ENCODE results near the gene DNM3.

Gene DNM3

GRCh38 chr1:172105230-172105629, 263.9 kb downstream of the DNM3 start:
- DNase-seq (ENCODE audit: low read depth, low spot score), result no peak

DNA sequence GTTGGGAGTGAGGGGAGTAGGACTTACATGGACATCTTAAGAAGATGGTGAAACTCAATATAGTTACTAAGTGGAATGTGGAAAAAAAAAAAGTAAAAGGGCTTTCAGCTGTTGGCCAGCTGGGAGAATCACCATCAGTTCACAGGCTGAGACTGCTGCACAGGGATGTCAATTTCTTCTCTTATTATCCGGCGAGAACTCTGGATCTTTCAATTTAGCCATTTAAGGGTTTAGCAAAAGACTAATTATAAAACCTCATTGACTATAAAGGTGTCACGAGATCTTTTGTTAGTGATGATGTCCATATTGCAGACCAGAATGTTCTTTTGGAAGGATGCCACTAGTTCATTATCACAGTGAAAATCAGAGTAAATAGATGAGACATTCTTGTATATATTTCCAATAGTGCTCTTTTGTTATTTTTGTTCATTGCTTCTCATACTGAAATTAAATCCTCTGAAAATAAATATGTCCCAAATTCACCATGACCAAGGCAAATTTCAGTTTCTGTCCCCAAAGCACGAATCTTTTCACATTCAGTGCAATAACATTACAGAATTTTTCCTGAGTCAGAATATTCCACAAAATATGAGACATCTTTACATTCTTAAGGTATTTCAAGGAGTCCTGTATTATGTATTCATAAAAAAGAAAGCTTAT, 266.1 kb downstream of the DNM3 start:
- no peak for DNase-seq (ENCODE audit: low read depth, low spot score)

GRCh38 chr1:172108161-172108893, 267.0 kb downstream of the DNM3 start:
- DNase-seq (ENCODE audit: low read depth, low spot score), result no peak

- no peak for DNase-seq (ENCODE audit: low read depth, low spot score)
Measured at GRCh38 chr1:172109359-172109758, 268.1 kb downstream of the DNM3 start.

DNA sequence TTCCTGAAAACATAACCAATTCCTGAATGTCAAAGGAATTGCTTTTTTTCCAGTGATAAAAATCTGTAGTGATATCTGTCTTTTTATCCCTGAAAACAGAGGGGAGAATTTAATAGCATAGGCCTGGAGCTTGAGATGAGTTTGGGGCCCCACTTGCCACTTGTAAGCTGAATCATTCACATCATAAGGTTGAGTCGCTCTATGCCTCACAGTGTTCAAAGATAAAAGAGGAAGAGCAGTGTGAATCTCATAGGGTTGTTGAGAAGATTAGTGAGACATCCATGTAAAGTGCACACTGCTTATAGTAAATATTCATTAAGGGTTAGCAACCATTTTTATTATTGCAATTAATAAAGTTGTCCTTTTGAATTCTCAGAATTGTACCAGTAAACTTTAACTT, 271.3 kb downstream of the DNM3 start:
- no peak for DNase-seq (ENCODE audit: low read depth, low spot score)

GRCh38 chr1:172117800-172118199, 276.5 kb downstream of the DNM3 start:
- no peak for DNase-seq (ENCODE audit: low read depth, low spot score)

- no peak for DNase-seq (ENCODE audit: low read depth, low spot score)
Measured at GRCh38 chr1:172118618-172119017, 277.3 kb downstream of the DNM3 start.

- no peak for DNase-seq (ENCODE audit: low read depth, low spot score)
Measured at GRCh38 chr1:172119184-172119583, 277.9 kb downstream of the DNM3 start.

- DNase-seq (ENCODE audit: low read depth, low spot score), result no peak
Measured at GRCh38 chr1:172120381-172120780, 279.1 kb downstream of the DNM3 start.

GRCh38 chr1:172121081-172121717, 279.9 kb downstream of the DNM3 start:
- DNase-seq (ENCODE audit: low read depth, low spot score), result no peak

DNA sequence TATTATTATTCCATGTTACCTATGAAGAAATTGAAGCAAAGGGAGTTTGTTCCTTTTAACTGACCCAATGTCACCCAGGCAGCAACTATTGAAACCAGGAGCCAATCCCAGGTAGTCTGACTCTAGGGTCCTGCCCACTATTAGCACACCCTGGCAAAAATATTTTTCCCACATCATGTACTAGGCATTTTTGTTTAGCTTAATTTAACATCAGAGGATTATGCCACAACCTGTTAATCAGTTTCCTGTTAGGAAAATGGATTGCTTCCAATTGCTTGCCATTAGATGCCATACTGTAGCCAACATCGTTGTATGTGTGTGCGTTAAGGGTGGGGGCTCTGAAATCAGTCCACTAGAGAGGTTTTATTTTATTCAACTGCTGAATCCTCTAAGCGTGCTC, 281.1 kb downstream of the DNM3 start:
- DNase-seq (ENCODE audit: low read depth, low spot score), result no peak

DNA sequence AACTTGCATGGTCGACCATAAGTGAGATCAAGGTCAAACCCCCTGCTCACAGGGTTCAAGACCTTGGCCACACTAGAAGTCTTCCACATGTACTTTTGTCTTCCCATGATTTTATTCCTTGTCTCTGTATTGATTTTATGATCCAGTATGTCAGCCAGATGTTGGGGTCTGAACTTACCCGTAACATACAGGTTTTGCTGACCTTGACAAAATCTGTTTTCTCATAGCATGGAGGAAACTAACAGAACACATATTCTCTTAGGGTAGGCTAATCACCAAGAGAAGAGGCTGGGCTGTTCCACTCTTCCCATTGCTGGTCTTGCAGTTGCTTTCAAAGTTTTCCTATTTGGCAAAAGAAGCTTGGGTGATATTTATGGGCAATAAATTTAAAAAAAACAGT, 284.0 kb downstream of the DNM3 start:
- no peak for DNase-seq (ENCODE audit: low read depth, low spot score)

DNA sequence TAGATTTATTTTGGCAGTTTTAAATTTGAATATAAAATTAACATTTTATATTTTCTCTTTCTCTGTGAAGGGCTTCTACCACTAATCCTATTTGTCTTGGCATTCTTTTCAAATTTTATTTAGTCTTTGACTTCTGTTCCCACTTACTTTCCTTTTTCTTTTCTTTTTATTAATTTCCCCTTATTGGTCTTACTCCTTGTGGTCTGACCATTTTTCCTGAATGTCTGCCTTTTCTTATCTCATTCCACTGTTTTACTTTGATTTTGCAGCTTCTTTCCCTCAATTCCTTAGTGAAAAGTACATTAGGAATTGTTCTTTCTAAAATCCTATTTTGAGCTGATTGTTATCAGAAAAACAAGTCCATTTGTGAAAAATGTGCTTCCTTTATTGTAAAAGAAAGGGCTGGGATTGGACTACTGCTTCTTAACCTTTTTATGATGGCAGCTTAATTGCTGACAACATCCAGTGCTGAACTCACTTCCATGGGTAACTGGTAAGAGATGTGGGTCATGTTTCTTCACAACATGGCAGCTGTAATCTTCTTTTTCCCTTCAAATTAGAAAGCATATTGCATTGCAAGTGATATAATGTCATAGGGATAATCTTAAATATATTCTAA, 284.6 kb downstream of the DNM3 start:
- DNase-seq (ENCODE audit: low read depth, low spot score), result no peak

- DNase-seq (ENCODE audit: low read depth, low spot score), result no peak
Measured at GRCh38 chr1:172132836-172133235, 291.5 kb downstream of the DNM3 start.

DNA sequence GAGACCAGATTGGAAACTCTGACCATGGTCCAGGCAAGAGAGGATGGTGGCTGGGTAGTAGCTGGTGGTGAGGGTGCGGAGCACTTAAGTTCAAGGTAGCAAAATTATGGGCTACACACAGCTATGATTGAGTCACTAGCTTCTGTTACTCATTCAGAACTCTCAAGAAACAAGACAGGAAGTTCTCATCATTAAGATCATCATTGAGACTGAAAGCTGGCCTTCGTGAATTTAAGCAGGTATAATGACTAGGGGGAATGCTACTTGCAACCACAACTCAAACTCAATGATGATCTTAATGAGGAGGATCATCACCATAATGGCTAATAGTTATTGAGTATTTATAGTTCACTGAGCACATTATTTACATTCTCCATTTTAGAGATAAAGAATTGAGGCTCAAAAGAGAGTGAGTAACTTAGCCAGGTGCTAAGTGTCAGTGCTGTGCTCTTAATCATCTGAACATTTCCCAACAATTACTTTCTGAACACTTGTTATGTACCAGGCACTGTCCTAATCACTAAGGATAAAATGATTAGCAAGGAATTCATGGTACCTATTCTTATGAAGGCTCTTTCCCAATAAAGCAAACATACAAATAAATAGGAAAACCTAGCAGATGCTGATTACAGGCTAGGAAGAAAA, 292.9 kb downstream of the DNM3 start:
- no peak for DNase-seq (ENCODE audit: low read depth, low spot score)

GRCh38 chr1:172135076-172135672, 293.9 kb downstream of the DNM3 start:
- DNase-seq (ENCODE audit: low read depth, low spot score), result peak; percentile 5

- no peak for DNase-seq (ENCODE audit: low read depth, low spot score)
Measured at GRCh38 chr1:172135978-172136610, 294.8 kb downstream of the DNM3 start.

DNA sequence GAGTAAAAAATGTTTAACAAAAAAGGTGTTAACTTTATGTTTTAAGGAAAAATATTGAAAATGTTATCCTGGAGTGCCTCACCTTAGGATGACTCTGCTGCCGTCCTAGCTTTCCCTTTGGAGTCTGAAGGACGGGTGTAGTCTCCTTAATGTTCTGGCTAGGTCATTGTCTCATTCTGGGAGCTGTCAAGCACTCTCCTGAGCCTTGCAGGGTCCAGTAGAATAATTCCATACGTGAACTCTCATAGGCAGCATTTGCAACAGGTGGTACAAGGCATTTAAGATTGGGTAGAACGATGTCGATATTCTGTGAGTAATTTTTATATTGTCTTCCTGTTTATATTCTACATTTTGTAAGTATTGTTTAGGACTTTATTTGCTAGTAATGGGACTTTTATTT, 295.6 kb downstream of the DNM3 start:
- no peak for DNase-seq (ENCODE audit: low read depth, low spot score)

- no peak for DNase-seq (ENCODE audit: low read depth, low spot score)
Measured at GRCh38 chr1:172137703-172138454, 296.6 kb downstream of the DNM3 start.

- no peak for DNase-seq (ENCODE audit: low read depth, low spot score)
Measured at GRCh38 chr1:172138634-172139033, 297.3 kb downstream of the DNM3 start.

Measured in iPS DF 19.7 (cell line).